HG03066 (cell line): ENCODE measurements around the gene GALR3.

Experiments used
- ATAC-seq: cut with Tn5 transposase; IDR thresholded peaks from one replicate; pipeline ENCODE4 v1.9.1; 2021; ENCODE audit warnings: low read depth; ENCODE audit not compliant: unreplicated experiment

GALR3 gene

DNA sequence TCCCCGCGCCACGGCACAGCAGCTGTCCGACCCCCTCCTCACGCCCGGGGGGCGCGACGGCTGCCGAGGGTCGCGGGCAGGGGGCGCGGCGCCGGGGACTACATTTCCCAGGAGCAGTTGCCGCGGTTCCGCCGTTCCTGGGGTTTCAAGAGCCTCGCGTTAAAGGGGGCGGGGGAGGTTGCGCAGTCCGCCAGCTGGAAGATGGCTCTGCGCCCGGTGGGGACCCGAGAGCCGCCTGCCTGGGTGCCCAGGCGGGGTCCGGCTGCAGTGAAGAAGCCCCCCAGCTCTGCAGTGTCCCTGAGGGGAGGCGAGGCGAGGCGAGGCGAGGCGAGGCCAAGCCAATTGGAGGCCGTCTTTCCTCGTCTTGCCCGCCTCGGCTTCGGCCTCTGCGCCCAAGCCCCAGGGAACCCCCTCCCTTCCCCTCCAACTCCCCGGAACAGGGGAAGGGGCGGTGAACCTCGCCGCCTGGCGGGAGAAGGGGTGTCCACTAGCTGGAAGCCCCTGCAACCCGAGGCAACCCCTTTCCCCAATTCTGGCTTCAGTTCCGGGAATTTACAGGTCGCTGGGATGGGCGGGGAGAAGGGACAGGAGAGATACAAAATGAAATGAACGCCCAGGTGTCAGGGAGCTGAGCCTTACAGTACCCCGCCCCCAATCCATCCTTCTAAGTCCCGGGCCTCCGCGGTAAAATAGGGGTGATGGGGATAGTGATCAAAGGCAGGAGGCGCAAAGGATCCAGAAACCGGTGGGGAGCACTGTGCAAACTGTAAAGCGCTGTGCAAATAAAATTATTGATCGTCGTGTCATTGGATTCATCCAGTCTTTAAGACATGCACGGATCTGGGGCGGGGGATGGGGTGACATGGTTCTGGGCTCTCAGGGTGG, 20.6 kb upstream of the GALR3 start:
- no peak for ATAC-seq

DNA sequence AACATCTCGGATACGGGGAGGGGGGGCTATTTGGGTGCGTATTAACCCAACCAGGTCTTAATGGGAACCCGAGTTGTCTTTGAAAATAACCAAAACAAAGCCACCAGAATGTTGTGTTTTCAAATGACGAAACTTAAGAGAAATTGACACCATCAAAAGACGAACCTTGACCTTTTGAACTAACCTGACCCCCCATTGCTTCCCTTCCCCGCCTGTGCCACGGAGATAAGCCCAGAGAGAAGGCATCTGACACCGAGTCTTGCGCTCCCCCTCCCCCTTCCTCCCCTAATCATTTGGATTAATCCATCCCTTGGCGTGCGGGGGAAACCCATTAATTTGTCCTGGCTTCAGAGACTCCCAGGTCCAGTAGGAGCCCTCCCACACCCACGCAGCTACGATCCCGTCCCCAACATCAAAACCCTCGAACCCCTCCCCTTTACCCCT, 20.0 kb upstream of the GALR3 start:
- ATAC-seq: no peak

DNA sequence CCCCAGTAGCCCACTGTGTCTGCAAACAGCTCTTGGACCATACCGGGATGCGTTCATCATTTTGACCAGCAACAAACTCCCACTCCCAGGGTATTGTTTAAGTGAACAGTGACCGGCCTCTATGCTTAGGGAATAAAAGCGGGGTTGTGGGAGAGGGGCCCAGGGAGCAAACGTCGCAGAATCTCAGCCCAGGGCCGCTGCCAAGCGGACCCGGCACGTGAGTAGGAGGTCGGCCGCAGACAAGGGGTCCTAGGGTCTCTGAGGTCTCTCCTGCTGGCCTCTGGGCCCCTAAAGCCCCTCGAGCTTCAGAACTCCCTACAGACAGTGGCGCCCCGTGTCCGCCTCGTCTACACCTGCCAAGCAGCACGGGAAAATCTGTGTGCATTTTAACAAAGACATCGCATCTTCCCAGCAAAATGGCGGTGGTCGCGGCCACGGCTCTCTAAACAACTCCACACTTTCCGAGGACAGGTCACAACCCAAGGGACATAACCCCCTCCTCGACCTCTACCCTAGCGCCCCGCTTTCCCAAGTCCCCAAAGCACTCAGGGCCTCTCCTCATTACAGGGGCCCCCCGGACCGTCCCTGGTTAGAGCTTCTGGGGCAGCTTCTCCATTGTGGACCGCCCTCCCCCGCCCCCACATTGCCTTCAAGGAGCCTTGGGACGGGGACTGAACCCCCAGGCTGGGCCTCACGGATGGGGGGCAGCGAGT, 19.4 kb upstream of the GALR3 start:
- no peak for ATAC-seq

DNA sequence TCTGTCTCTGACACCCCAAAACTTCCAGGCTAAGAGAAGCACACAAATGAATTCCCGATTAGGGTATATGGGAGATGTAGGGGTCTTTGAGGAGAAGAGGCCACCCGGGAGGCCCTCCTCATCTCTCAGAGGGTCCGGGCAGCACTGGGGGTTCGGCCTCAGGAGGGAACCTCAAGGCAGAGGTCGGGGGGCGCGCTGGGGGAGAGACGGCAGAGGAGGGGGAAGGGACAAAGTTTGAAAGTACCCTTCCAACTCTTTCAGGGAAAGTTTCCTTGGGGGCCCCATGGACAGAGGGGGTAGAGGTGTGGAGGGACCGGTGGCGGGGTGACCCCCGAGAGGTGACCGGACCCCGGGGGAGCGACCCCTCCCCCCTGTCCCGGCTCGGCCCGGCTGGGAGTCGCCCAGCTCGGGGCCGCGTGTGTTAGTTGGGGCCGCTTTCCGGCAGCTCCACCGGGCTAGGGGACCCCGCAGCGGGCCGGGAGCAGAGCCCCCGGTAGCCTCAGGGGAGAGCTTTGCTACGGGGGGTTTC, 18.8 kb upstream of the GALR3 start:
- ATAC-seq: no peak

DNA sequence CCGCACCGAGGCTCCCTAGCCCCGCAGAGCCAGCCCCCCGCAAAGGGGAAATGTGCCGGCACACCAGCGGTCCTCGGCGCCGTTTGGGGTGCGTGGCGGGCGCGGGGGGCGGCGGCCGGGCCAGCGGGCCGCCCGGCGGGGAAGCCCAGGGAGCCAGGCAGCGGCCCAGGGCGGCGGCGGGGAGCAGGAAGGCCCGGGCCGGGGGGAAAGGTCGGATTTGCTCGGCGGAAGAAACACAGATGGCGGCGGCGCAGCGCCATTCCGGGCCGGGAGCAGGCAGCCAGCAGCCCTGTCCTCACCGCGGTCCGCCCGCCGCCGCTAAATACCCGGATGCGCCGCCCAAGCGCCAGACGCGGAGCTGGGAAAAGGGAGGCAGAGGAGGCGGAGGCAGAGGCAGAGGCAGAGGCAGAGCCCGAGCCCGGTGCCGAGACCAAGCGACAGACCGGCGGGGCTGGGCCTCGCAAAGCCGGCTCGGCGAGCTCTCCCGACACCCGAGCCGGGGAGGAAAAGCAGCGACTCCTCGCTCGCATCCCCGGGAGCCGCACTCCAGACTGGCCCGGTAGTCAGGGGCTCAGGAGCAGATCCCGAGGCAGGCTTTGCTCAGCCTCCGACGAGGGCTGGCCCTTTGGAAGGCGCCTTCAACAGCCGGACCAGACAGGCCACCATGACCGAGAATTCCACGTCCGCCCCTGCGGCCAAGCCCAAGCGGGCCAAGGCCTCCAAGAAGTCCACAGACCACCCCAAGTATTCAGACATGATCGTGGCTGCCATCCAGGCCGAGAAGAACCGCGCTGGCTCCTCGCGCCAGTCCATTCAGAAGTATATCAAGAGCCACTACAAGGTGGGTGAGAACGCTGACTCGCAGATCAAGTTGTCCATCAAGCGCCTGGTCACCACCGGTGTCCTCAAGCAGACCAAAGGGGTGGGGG, 18.0 kb upstream of the GALR3 start:
- no peak for ATAC-seq

DNA sequence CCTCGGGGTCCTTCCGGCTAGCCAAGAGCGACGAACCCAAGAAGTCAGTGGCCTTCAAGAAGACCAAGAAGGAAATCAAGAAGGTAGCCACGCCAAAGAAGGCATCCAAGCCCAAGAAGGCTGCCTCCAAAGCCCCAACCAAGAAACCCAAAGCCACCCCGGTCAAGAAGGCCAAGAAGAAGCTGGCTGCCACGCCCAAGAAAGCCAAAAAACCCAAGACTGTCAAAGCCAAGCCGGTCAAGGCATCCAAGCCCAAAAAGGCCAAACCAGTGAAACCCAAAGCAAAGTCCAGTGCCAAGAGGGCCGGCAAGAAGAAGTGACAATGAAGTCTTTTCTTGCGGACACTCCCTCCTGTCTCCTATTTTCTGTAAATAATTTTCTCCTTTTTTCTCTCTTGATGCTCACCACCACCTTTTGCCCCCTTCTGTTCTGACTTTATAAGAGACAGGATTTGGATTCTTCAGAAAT, 17.3 kb upstream of the GALR3 start:
- ATAC-seq: no peak

DNA sequence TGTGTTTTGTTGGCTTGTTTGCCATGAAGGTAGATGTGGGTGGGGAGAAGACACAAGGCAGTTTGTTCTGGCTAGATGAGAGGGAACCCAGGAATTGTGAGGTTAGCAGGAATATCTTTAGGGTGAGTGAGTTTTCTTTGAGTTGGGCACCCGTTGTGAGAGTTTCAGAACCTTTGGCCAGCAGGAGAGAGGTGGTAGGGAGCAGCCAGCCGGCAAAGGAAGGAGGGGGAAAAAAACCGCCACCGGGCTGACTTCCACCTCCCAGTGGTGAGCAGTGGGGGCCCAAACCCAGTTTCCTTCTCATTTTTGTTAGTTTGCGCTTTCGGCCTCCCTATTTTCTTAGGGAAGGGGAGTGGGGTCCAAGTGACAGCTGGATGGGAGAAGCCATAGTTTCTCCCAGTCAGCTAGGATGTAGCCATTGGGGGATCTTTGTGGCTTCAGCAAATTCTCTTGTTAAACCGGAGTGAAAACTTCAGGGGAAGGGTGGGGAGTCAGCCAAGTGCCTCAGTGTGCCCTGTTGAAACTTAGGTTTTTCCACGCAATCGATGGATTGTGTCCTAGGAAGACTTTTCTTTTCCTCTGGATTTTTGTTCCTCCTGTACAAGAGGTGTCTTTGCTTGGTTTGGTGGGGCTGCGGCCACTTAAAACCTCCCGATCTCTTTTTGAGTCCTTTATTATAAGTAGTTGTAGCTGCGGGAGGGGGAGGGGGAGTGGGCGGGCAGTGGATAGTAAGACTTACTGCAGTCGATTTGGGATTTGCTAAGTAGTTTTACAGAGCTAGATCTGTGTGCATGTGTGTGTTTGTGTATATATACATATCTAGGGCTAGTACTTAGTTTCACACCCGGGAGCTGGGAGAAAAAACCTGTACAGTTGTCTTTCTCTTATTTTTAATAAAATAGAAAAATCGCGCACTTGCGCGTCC, 16.5 kb upstream of the GALR3 start:
- no peak for ATAC-seq

DNA sequence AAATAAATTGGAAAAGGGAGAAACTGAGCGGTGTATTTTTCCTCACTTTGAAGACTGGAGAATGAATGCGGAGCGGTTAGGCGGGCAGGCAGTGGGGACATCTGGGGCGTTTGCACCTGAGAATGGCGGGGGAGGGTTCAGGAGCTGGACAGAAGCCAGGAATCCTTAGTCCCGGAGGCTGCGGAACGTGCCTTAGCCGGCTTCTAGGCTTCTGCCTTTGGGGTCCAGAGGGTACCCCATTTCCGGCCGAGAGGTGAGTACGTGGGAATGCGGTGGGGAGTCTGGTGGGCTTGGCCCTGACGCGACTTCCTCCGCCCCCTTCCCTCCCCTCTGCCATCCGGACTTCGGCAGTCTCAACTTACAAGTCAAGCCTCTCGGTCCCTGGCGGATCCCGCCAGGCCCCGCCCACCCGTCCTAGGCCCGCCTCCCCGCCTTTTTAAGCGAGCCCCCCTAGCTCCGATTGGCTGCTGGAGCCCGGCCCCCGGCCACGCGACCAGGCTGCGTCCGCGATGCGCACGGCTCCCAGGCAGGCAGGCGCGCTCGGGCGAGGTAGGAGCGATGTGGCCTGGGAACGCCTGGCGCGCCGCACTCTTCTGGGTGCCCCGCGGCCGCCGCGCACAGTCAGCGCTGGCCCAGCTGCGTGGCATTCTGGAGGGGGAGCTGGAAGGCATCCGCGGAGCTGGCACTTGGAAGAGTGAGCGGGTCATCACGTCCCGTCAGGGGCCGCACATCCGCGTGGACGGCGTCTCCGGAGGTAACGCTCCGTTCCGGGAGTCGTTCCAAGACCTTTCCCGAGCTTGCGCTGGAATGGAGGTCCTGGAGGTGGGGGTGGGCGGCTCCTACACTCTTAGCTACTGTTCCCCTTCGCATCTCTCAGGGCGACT, 15.5 kb upstream of the GALR3 start, which contains the start of gene GCAT:
TSS of gene GCAT (plus strand) at position 525 of the 884 bp plus-strand sequence. CDS start at position 559, 34 bp downstream.
- ATAC-seq: peak; percentile 59

DNA sequence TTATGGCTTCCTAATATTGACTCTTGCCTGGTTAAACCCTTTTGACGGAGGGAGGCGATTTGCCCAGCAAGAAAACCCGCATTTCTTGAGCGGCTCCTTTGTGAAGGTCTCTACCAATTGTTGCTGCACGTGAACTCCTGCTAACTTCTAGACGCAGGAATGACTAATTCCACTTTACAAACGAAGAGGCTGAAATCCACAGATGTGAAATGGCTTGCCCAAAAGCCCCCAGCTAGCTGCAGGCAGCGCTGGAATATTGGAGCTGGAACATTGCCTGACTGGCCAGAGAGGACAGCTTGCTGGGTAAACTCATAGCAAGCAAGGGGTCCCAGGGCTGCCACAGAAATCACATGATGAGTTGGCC, 14.9 kb upstream of the GALR3 start:
- ATAC-seq: no peak

DNA sequence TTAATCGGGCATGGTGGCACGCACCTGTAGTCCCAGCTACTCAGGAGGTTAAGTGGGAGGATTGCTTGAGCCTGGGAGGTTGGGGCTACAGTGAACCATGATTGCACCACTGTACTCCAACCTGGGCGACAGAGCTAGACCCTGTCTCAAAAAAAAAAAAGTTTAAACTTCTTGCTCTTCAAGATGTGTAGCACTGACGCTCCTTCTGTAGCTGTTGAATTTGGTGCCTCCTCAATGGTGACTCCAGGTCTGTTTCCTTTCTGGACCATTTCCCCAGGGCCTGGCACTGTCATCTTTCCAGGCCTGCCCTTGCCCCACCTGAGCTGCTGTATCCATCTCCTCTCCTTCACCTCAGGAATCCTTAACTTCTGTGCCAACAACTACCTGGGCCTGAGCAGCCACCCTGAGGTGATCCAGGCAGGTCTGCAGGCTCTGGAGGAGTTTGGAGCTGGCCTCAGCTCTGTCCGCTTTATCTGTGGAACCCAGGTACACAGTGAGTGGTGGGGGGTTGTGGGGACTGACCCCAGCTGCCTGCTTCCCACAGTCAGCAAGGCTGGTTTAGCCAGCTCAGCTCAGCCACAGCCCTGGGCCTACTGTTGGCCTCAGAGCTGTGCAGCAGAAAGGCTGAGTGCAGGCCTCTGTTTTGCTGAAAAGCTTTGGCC, 13.4 kb upstream of the GALR3 start:
- ATAC-seq: no peak

DNA sequence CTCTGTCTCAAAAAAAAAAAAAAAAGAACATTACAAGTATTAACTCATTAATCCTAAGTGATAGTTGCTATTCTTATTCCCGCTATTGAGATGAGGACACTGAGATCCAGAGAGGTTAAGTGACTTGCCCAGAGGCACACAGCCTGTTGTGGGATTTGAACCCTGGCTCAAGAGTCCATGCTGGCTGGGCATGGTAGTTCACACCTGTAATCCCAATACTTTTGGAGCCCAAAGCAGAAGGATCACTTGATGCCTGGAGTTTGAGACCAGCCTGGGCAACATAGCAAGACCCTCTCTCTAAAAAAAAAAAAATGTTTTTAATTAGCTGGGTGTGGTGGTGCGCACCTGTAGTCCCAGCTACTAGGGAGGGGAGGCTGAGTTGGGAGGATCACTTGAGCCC, 11.3 kb upstream of the GALR3 start:
- ATAC-seq: no peak

DNA sequence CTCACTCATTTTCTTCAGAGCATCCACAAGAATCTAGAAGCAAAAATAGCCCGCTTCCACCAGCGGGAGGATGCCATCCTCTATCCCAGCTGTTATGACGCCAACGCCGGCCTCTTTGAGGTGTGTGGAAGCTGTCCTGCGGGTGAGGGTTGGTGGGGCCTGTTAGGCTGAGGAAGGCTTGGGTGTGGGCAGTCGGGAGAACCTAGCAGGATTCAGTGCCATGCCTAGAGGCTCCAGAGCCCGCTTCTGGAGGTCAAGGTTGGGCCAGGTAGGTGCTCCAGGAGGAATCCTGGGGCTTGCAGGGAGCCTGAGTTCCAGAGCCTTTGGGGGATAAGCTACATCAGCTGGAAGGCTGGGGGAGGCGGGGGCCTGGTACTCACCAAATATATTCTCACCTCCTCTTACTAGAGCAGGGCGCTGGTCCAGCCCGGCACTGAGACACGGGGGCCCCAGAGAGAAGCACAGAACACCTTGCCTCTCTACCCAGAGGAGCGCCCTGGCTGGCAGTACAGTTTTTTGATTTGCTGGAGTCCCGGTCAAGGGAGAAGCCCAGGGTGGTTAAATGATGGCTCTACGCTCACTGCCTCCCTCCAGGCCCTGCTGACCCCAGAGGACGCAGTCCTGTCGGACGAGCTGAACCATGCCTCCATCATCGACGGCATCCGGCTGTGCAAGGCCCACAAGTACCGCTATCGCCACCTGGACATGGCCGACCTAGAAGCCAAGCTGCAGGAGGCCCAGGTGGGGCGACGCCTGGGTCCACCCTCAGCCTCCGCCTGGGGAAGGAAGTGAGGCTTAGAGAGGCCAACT, 10.1 kb upstream of the GALR3 start:
- no peak for ATAC-seq

DNA sequence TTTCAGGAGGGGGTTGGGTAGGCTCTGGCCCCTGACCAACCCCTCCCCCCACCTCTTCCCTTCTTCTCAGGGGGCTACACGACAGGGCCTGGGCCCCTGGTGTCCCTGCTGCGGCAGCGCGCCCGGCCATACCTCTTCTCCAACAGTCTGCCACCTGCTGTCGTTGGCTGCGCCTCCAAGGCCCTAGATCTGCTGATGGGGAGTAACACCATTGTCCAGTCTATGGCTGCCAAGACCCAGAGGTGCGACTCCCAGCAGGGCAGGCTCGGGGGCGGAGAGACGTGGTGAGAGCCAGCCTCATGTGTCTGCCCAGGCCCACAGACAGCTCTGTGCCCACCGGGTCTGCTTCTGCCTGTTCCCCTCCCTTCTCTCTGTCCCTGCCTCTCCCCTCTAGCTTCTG, 7.6 kb upstream of the GALR3 start:
- ATAC-seq: no peak

DNA sequence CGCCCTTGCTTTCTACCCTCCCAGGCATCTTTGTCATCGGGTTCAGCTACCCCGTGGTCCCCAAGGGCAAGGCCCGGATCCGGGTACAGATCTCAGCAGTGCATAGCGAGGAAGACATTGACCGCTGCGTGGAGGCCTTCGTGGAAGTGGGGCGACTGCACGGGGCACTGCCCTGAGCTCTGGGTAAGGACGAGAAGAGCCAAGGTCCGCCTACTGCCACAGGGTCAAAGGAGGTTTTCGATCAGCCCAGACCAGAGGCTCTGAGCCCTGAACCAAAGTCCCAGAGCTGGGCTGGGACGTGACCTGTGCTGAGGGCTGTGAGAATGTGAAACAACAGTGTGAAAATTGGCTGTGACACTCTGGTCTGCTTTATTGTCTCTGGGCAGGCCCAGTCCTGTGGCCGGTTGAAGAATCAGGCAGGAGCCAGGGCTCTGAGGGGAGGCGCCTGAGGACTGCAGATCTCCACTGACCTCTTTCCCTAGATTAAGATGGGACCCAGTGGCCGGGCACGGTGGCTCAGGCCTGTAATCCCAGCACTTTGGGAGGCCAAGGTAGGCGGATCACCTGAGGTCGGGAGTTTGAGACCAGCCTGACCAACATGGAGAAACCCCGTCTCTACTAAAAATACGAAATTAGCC, 6.5 kb upstream of the GALR3 start:
- no peak for ATAC-seq

DNA sequence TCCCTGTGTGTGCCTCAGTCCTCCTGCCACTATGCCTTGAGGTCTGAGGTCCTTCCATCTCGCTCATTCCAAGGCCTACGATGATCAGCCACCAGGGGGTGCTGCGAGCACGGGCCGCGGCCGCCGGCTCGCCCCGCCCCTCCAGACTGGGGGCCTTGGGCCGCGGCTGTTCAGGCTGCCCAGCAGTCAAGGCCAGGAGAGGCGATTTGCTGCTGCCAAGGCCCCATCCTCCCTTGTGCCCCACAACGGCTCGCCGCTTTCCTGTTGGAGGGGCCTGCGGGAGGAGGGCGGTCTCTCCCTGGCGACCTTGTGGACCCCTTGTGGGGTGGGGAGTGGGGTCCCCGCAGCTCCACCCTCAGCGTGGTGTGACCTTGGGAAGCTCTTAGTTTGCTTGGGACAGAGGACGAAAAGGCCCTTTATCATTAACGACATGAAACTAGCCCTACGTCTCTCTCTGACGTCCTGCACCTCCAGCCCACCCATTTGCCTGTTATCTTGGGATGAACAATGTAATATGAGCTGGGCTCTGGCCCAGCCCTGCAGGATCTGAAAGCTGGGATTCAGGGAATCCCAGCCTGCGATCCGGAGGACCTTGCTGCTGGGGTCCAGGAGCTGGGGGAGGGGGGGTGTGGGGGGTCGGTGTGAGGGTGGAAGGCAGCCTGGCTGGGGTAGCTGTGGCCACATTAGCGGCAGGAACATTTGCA, 5.3 kb upstream of the GALR3 start:
- ATAC-seq: no peak
